H9 (cell line): Measurements from ENCODE around the gene ARAF. TPM values are rescaled to one million over a fixed set of nuclear protein-coding genes. Genes with fewer than 3 reads are reported as not detected.

Source experiments
- DNase-seq: peaks from one replicate; pipeline ENCODE4 v3.0.0-alpha.2; 2017
- H2AFZ ChIP-seq: one replicate; pipeline ENCODE4 v1.6.1; 2013; ENCODE audit warnings: mild to moderate bottlenecking, low read length, control low read depth, moderate library complexity
- H2AK5ac ChIP-seq: 2 replicates; pipeline ENCODE4 v1.6.1; 2013; ENCODE audit warnings: low read length, control low read depth, mixed read lengths; ENCODE audit not compliant: insufficient read length
- H2BK120ac ChIP-seq: one replicate; pipeline ENCODE4 v1.6.1; 2013; ENCODE audit warnings: low read depth, mild to moderate bottlenecking, low read length, control low read depth, inconsistent platforms; ENCODE audit not compliant: poor library complexity, severe bottlenecking
- H2BK12ac ChIP-seq: 2 replicates; pipeline ENCODE4 v1.6.1; 2013; ENCODE audit warnings: low read length, control low read depth, mixed read lengths, low read depth; ENCODE audit not compliant: insufficient read length
- H2BK15ac ChIP-seq: 2 replicates; pipeline ENCODE4 v1.6.1; 2013; ENCODE audit warnings: low read depth, low read length, control low read depth
- H2BK20ac ChIP-seq: one replicate; pipeline ENCODE4 v1.6.1; 2013; ENCODE audit warnings: low read depth, mild to moderate bottlenecking, low read length, control low read depth, inconsistent platforms; ENCODE audit not compliant: poor library complexity, severe bottlenecking
- H2BK5ac ChIP-seq: 2 replicates; pipeline ENCODE4 v1.6.1; 2013; ENCODE audit warnings: low read length, control low read depth, mixed read lengths; ENCODE audit not compliant: insufficient read length
- H3K14ac ChIP-seq: 2 replicates; pipeline ENCODE4 v1.6.1; 2013; ENCODE audit warnings: low read length, control low read depth; ENCODE audit not compliant: insufficient read depth
- H3K18ac ChIP-seq: 2 replicates; pipeline ENCODE4 v1.6.1; 2013; ENCODE audit warnings: low read depth, mild to moderate bottlenecking, mixed read lengths, low read length, control low read depth; ENCODE audit not compliant: insufficient read length
- H3K23ac ChIP-seq: 2 replicates; pipeline ENCODE4 v1.6.1; 2013; ENCODE audit warnings: low read length, control low read depth, mixed read lengths, low read depth; ENCODE audit not compliant: insufficient read length
- H3K23me2 ChIP-seq: 2 replicates; pipeline ENCODE4 v1.6.1; 2013; ENCODE audit warnings: low read depth, mild to moderate bottlenecking, mixed read lengths, low read length, control low read depth; ENCODE audit not compliant: insufficient read length, poor library complexity, severe bottlenecking
- H3K27ac ChIP-seq: 2 replicates; pipeline ENCODE4 v1.5.1; 2013; ENCODE audit warnings: low read length, control low read depth, mixed read lengths, low read depth; ENCODE audit not compliant: insufficient read length
- H3K27me3 ChIP-seq: 2 replicates; pipeline ENCODE4 v1.6.1; 2013; ENCODE audit warnings: low read length, control low read depth, inconsistent platforms; ENCODE audit not compliant: insufficient read depth
- H3K4ac ChIP-seq: 2 replicates; pipeline ENCODE4 v1.6.1; 2013; ENCODE audit warnings: low read depth, mild to moderate bottlenecking, control low read depth, inconsistent platforms, low read length, moderate library complexity
- H3K4me1 ChIP-seq: 2 replicates; pipeline ENCODE4 v1.6.1; 2013; ENCODE audit warnings: low read length, control low read depth, inconsistent platforms; ENCODE audit not compliant: insufficient read depth
- H3K4me2 ChIP-seq: 2 replicates; pipeline ENCODE4 v1.6.1; 2013; ENCODE audit warnings: low read length, control low read depth, mixed read lengths; ENCODE audit not compliant: insufficient read length, insufficient read depth
- H3K56ac ChIP-seq: 2 replicates; pipeline ENCODE4 v1.6.1; 2013; ENCODE audit warnings: low read depth, mild to moderate bottlenecking, mixed read lengths, low read length, control low read depth; ENCODE audit not compliant: insufficient read length
- H3K79me1 ChIP-seq: 2 replicates; pipeline ENCODE4 v1.6.1; 2013; ENCODE audit warnings: low read depth, mild to moderate bottlenecking, moderate library complexity, low read length, control low read depth, inconsistent platforms; ENCODE audit not compliant: insufficient read depth, poor library complexity, severe bottlenecking
- H3K79me2 ChIP-seq: 2 replicates; pipeline ENCODE4 v1.6.1; 2013; ENCODE audit warnings: low read length, control low read depth, inconsistent platforms; ENCODE audit not compliant: insufficient read depth
- H3K9ac ChIP-seq: 2 replicates; pipeline ENCODE4 v1.6.1; 2013; ENCODE audit warnings: low read length, control low read depth, mixed read lengths; ENCODE audit not compliant: insufficient read length; ENCODE audit errors: extremely low read depth
- H3K9me3 ChIP-seq: one replicate; pipeline ENCODE4 v1.6.1; 2013; ENCODE audit warnings: low read depth, low read length, inconsistent platforms; ENCODE audit not compliant: control insufficient read depth
- H3T11ph ChIP-seq: one replicate; pipeline ENCODE4 v1.6.1; 2013; ENCODE audit warnings: mild to moderate bottlenecking, low read length, control low read depth, inconsistent platforms
- H4K20me1 ChIP-seq: one replicate; pipeline ENCODE4 v1.6.1; 2013; ENCODE audit not compliant: control insufficient read depth, insufficient read length, insufficient read depth
- H4K5ac ChIP-seq: 2 replicates; pipeline ENCODE4 v1.6.1; 2013; ENCODE audit warnings: low read depth, mild to moderate bottlenecking, mixed read lengths, low read length, control low read depth; ENCODE audit not compliant: insufficient read length
- H4K8ac ChIP-seq: replicated peaks from 2 replicates; pipeline ENCODE4 v1.6.1; 2013; ENCODE audit warnings: low read length, control low read depth, mixed read lengths, low read depth; ENCODE audit not compliant: insufficient read length
- H4K91ac ChIP-seq: 2 replicates; pipeline ENCODE4 v1.6.1; 2013; ENCODE audit warnings: low read depth, mild to moderate bottlenecking, moderate library complexity, mixed read lengths, low read length, control low read depth; ENCODE audit not compliant: insufficient read length
- H3K27ac Mint-ChIP-seq, 3 experiments: 2 replicates in 2 of 3; 3 replicates in 1 of 3; pipeline ENCODE4 v1.8.0; 2020 to 2021; ENCODE audit warnings: mixed read lengths in 3 of 3, mild to moderate bottlenecking in 1 of 3, moderate library complexity in 1 of 3
- H3K27me3 Mint-ChIP-seq: 2 replicates; pipeline ENCODE4 v1.8.0; 2021; ENCODE audit warnings: low read depth, mild to moderate bottlenecking, moderate library complexity, mixed read lengths
- H3K36me3 Mint-ChIP-seq, 3 experiments: 2 replicates in 2 of 3; 3 replicates in 1 of 3; pipeline ENCODE4 v1.8.0; 2020 to 2021; ENCODE audit warnings: low read depth in 3 of 3, mixed read lengths in 3 of 3; ENCODE audit not compliant: insufficient read depth in 1 of 3
- H3K4me1 Mint-ChIP-seq, 2 experiments: 2 replicates each; pipeline ENCODE4 v1.8.0; 2020; ENCODE audit warnings: mixed read lengths in 2 of 2
- H3K4me3 Mint-ChIP-seq, 2 experiments: 2 replicates in 1 of 2; 3 replicates in 1 of 2; pipeline ENCODE4 v1.8.0; 2020 to 2021; ENCODE audit warnings: mild to moderate bottlenecking in 2 of 2, mixed read lengths in 2 of 2, moderate library complexity in 1 of 2
- H3K9me3 Mint-ChIP-seq, 2 experiments: 2 replicates in 1 of 2; 3 replicates in 1 of 2; pipeline ENCODE4 v1.8.0; 2020; ENCODE audit warnings: mild to moderate bottlenecking in 2 of 2, mixed read lengths in 2 of 2, moderate library complexity in 1 of 2
- CTCF ChIP-seq: fragments of 200-600 bp; sonication (generic); conservative IDR thresholded peaks from 3 replicates; pipeline ENCODE4 v1.8.0; 2021; ENCODE audit warnings: antibody characterized with exemption, mild to moderate bottlenecking
- whole genome bisulfite sequencing: extraction: QIAGEN DNeasy Blood & Tissue Kit; methylation state at CpG from one replicate; pipeline ENCODE4 v1.1.7; 2013; ENCODE audit warnings: missing lambda C conversion rate, low lambda C conversion rate, mixed read lengths; ENCODE audit not compliant: insufficient read length; ENCODE audit errors: extremely low coverage; 5-methylcytosine and 5-hydroxymethylcytosine counted together
- total RNA-seq: library from RNA; stranded (reverse); gene quantifications from 2 replicates; pipeline ENCODE4 v1.2.1, GENCODE V29; 2021

The ARAF gene
- total RNA-seq, 1 experiment from 2014 or later: 48.1 TPM

- Histone ChIP-seq H3K23ac (no peak overlapping the region), H3K18ac (no peak overlapping the region), H4K5ac (no peak overlapping the region), H4K8ac (no peak overlapping the region), H3K14ac (no peak overlapping the region), H3K9ac (no peak overlapping the region), H3K56ac (no peak overlapping the region), H3K79me2 (no peaks in the 10 kb centered on the region), H3K27ac (no peak overlapping the region), H3K23me2 (no peaks in the 10 kb centered on the region), H2AFZ (no peak overlapping the region), H3K79me1 (no peaks in the 10 kb centered on the region), H2BK20ac (no peak overlapping the region), H2BK12ac (no peak overlapping the region), H3K27me3 (no peaks in the 10 kb centered on the region), H2AK5ac (no peak overlapping the region), H3T11ph (no peak overlapping the region), H3K9me3 (peaks cover 20% of the 10 kb centered on the region), H3K4ac (no peak overlapping the region), H2BK15ac (no peak overlapping the region), H3K4me1 (no peaks in the 10 kb centered on the region), H2BK5ac (no peak overlapping the region), H3K4me2 (no peak overlapping the region), H2BK120ac (no peak overlapping the region), H4K20me1 (no peaks in the 10 kb centered on the region), H4K91ac (no peak overlapping the region)
- Mint-ChIP-seq H3K4me1 (peaks cover 0 to 2% of the 10 kb centered on the region in 2 experiments; a peak in 2 of 4 replicates), H3K27ac (no peak overlapping the region), H3K9me3 (peaks cover 63 to 65% of the 10 kb centered on the region in 2 experiments), H3K4me3 (no peak overlapping the region), H3K36me3 (peaks cover 0 to 4% (median 4%) of the 10 kb centered on the region in 3 experiments; a peak in 3 of 7 replicates), H3K27me3 (no peaks in the 10 kb centered on the region)
- WGBS: no CpG with 5 or more reads among the region's 6 CpGs
- DNase-seq: no peak
- no peak for TF ChIP-seq CTCF
Measured at GRCh38 chrX:47530049-47530448, 31.0 kb upstream of the ARAF start.
